WTC11 (cell line): ENCODE data around the gene CD4. TPM values are rescaled to one million over a fixed set of nuclear protein-coding genes. Genes with fewer than 3 reads are reported as not detected.

Experiments
- ATAC-seq: fragments of 200-7000 bp; cut with Tn5 transposase; 2 replicates; pipeline ENCODE4 v1.10.0; 2021; ENCODE audit warnings: mild to moderate bottlenecking, moderate library complexity
- CTCF ChIA-PET: fragments of 300-600 bp; sonication (Branson Sonifier 250); formaldehyde crosslinking; loops from one replicate; lab custom pipeline; 2021; ENCODE audit warnings: antibody characterized with exemption; lab: Charles Lee
- POLR2A ChIA-PET: fragments of 350-600 bp; sonication (Branson Sonifier 250); formaldehyde crosslinking; loops from one replicate; lab custom pipeline; 2021; ENCODE audit warnings: antibody characterized with exemption; lab: Charles Lee
- DNase-seq: peaks from one replicate; pipeline ENCODE4 v3.0.0; 2021; ENCODE audit warnings: low spot score
- H3K27ac Mint-ChIP-seq: 2 replicates; pipeline ENCODE4 v1.8.0; 2021; ENCODE audit warnings: mixed read lengths
- H3K27me3 Mint-ChIP-seq: 2 replicates; pipeline ENCODE4 v1.8.0; 2021; ENCODE audit warnings: low read depth, mild to moderate bottlenecking, moderate library complexity, mixed read lengths
- H3K36me3 Mint-ChIP-seq: 2 replicates; pipeline ENCODE4 v1.8.0; 2021; ENCODE audit warnings: mixed read lengths
- H3K4me1 Mint-ChIP-seq: 2 replicates; pipeline ENCODE4 v1.8.0; 2022; ENCODE audit warnings: mixed read lengths
- H3K4me3 Mint-ChIP-seq: 2 replicates; pipeline ENCODE4 v1.8.0; 2021; ENCODE audit warnings: mild to moderate bottlenecking, moderate library complexity, mixed read lengths
- H3K9me3 Mint-ChIP-seq: 2 replicates; pipeline ENCODE4 v1.8.0; 2021; ENCODE audit warnings: mixed read lengths
- ATF2 ChIP-seq: sonication (generic); formaldehyde crosslinking; IDR thresholded peaks from 2 replicates; pipeline ENCODE4 v1.8.1; 2022; ENCODE audit warnings: low read depth, missing genetic modification reagents, borderline replicate concordance
- CREM ChIP-seq: sonication (generic); formaldehyde crosslinking; IDR thresholded peaks from 2 replicates; pipeline ENCODE4 v1.8.1; 2022; ENCODE audit warnings: mild to moderate bottlenecking, missing genetic modification reagents, moderate library complexity
- CTCF ChIP-seq: fragments of 200-600 bp; IDR thresholded peaks from 2 replicates; pipeline ENCODE4 v1.8.0; 2022; ENCODE audit warnings: antibody characterized with exemption
- E2F4 ChIP-seq: sonication (generic); formaldehyde crosslinking; IDR thresholded peaks from 2 replicates; pipeline ENCODE4 v1.8.1; 2022; ENCODE audit warnings: low read depth, mild to moderate bottlenecking, moderate library complexity, missing genetic modification reagents, borderline replicate concordance
- ERG ChIP-seq: fragments of 250-450 bp; sonication (Bioruptor Pico); IDR thresholded peaks from 2 replicates; pipeline ENCODE4 v1.8.0; 2021; ENCODE audit warnings: mild to moderate bottlenecking
- FOXP1 ChIP-seq: sonication (generic); formaldehyde crosslinking; IDR thresholded peaks from 2 replicates; pipeline ENCODE4 v1.8.0; 2022; ENCODE audit warnings: missing genetic modification reagents, mild to moderate bottlenecking, moderate library complexity, borderline replicate concordance
- FOXP4 ChIP-seq: sonication (generic); formaldehyde crosslinking; IDR thresholded peaks from 2 replicates; pipeline ENCODE4 v1.8.0; 2022; ENCODE audit warnings: mild to moderate bottlenecking, missing genetic modification reagents
- MYBL2 ChIP-seq: sonication (generic); formaldehyde crosslinking; IDR thresholded peaks from 2 replicates; pipeline ENCODE4 v1.8.1; 2023; ENCODE audit warnings: mild to moderate bottlenecking, moderate library complexity, missing genetic modification reagents
- NFE2L1 ChIP-seq: sonication (generic); formaldehyde crosslinking; IDR thresholded peaks from 2 replicates; pipeline ENCODE4 v1.8.1; 2023; ENCODE audit warnings: missing genetic modification reagents
- RELA ChIP-seq: sonication (generic); formaldehyde crosslinking; IDR thresholded peaks from 2 replicates; pipeline ENCODE4 v1.8.1; 2022; ENCODE audit warnings: missing genetic modification reagents, mild to moderate bottlenecking, borderline replicate concordance
- SMAD3 ChIP-seq: sonication (generic); formaldehyde crosslinking; IDR thresholded peaks from 2 replicates; pipeline ENCODE4 v1.8.0; 2022; ENCODE audit warnings: missing genetic modification reagents, mild to moderate bottlenecking, borderline replicate concordance
- SP1 ChIP-seq: sonication (generic); formaldehyde crosslinking; conservative IDR thresholded peaks from 2 replicates; pipeline ENCODE4 v1.8.1; 2022; ENCODE audit warnings: missing genetic modification reagents
- STAT6 ChIP-seq: sonication (generic); formaldehyde crosslinking; conservative IDR thresholded peaks from 2 replicates; pipeline ENCODE4 v1.8.1; 2023; ENCODE audit warnings: mild to moderate bottlenecking, low read depth, missing genetic modification reagents, moderate library complexity
- TEAD1 ChIP-seq: sonication (generic); formaldehyde crosslinking; IDR thresholded peaks from 2 replicates; pipeline ENCODE4 v1.8.0; 2022; ENCODE audit warnings: mild to moderate bottlenecking, missing genetic modification reagents
- TP53 ChIP-seq: sonication (generic); formaldehyde crosslinking; IDR thresholded peaks from 2 replicates; pipeline ENCODE4 v1.8.1; 2023; ENCODE audit warnings: mild to moderate bottlenecking, missing genetic modification reagents
- total RNA-seq: library from RNA; stranded (reverse); gene quantifications from 3 replicates; pipeline ENCODE4 v1.2.3, GENCODE V29; 2021
- TF ChIP-seq, protein P1 (sequence below): fragments of 250-450 bp; sonication (Bioruptor Pico); conservative IDR thresholded peaks from 2 replicates; pipeline ENCODE4 v1.9.0; 2021; ENCODE audit warnings: mild to moderate bottlenecking
- TF ChIP-seq, protein P2 (sequence below): fragments of 250-450 bp; sonication (Bioruptor Pico); IDR thresholded peaks from 2 replicates; pipeline ENCODE4 v1.9.0; 2021; ENCODE audit warnings: mild to moderate bottlenecking
- TF ChIP-seq, protein P3 (sequence below): sonication (generic); formaldehyde crosslinking; IDR thresholded peaks from 2 replicates; pipeline ENCODE4 v1.8.1; 2022; ENCODE audit warnings: mild to moderate bottlenecking, moderate library complexity, missing genetic modification reagents

CD4 gene
- total RNA-seq, 1 experiment from 2014 or later: 2.5 TPM

- 0 out of 2 replicates have a peak, but pooled peaks have one; percentile 14 for TF ChIP-seq ERG (CRISPR knock-in tag)
- peak; percentile 97 for TF ChIP-seq MYBL2
- no peak for TF ChIP-seq TEAD1 (CRISPR knock-in tag)
- peak; percentile 100 for TF ChIP-seq E2F4 (CRISPR knock-in tag)
- no peak for TF ChIP-seq RELA (CRISPR knock-in tag)
- TF ChIP-seq, protein P1, sequence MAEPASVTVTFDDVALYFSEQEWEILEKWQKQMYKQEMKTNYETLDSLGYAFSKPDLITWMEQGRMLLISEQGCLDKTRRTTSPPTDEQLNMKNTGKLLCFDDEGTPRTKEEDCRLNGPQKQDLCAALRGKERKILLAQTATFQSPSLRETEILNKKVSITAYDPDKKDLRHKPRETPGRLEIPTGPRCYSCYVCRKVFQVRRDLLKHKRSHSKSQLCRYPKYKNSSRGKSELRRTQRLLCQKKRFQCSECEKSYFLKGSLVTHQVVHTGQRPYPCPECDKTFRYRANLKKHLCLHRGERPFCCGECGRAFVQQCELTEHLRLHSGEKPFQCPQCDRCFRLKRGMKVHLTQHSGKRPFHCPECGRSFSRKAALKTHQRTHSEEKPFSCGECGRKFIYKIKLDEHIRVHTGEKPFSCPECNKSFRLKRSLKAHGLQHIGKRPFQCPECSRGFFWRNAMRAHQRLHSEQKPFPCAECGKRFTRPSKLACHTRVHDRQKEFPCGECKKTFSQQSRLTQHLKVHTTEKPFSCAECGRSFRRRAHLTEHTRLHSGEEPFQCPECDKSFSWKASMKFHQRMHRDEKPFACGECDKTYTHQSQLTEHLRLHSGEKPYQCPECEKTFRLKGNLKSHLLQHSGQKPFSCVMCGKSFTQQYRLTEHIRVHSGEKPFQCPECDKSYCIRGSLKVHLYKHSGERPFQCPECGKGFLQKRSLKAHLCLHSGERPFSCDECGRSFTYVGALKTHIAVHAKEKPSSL: no peak
- TF ChIP-seq, protein P2, sequence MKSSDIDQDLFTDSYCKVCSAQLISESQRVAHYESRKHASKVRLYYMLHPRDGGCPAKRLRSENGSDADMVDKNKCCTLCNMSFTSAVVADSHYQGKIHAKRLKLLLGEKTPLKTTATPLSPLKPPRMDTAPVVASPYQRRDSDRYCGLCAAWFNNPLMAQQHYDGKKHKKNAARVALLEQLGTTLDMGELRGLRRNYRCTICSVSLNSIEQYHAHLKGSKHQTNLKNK (CRISPR knock-in tag): no peak
- peak; percentile 41; the same call in 1 of the 2 replicates for TF ChIP-seq CREM (CRISPR knock-in tag)
Observed at GRCh38 chr12:6851153-6851920, 62.0 kb downstream of the CD4 start, which contains the start of gene CDCA3 (continued).

- H3K36me3 Mint-ChIP-seq: peaks cover 35% of the 10 kb centered on the region
- no peak for TF ChIP-seq ATF2 (CRISPR knock-in tag)
- TF ChIP-seq, protein P3, sequence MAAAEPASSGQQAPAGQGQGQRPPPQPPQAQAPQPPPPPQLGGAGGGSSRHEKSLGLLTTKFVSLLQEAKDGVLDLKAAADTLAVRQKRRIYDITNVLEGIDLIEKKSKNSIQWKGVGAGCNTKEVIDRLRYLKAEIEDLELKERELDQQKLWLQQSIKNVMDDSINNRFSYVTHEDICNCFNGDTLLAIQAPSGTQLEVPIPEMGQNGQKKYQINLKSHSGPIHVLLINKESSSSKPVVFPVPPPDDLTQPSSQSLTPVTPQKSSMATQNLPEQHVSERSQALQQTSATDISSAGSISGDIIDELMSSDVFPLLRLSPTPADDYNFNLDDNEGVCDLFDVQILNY (CRISPR knock-in tag): no peak
- no peak for TF ChIP-seq CTCF
- TF ChIP-seq SMAD3 (CRISPR knock-in tag): peak; percentile 39; the same call in 1 of the 2 replicates
- 0 out of 2 replicates have a peak, but pooled peaks have one; percentile 53 for TF ChIP-seq FOXP1
- TF ChIP-seq NFE2L1: no peak
- no peak for TF ChIP-seq TP53 (CRISPR knock-in tag)
- peak; percentile 87 for TF ChIP-seq SP1
- 0 out of 2 replicates have a peak, but pooled peaks have one; percentile 43 for TF ChIP-seq FOXP4 (CRISPR knock-in tag)
- no peak for TF ChIP-seq STAT6 (CRISPR knock-in tag)
Observed at GRCh38 chr12:6851921-6852650, 62.8 kb downstream of the CD4 start, which contains the start of gene USP5. USP5 (plus strand) TSS chr12:6852150; CDS start chr12:6852180, 30 bp downstream.

More at GRCh38 chr12:6851921-6852650, 62.8 kb downstream of the CD4 start, which contains the start of gene USP5:
- ChIA-PET POLR2A (interaction anchor here (0.5 to 3.0 kb wide), 18 partner anchors 9 to 320 kb away, joined by 3 to 33 read pairs (median 5); partner anchors contain the start of genes C12orf57, CD4, COPS7A and GAPDH), CTCF (interaction anchor here (0.6 to 6.0 kb wide), 28 partner anchors 11 to 314 kb away, joined by 3 to 181 read pairs (median 8); partner anchors contain the start of genes C12orf57, C1RL, COPS7A and GNB3)
- ATAC-seq (peak; percentile 79), DNase-seq (peak; percentile 99)
- Mint-ChIP-seq H3K9me3 (no peaks in the 10 kb centered on the region), H3K27ac (peak within 1 kb of the TSS; percentile 100), H3K27me3 (no peaks in the 10 kb centered on the region), H3K4me3 (peak within 1 kb of the TSS; percentile 95), H3K4me1 (peaks cover 19% of the 10 kb centered on the region)
